H9 (cell line): Measurements from ENCODE around the gene MEMO1. TPM values are rescaled to one million over a fixed set of nuclear protein-coding genes. Genes with fewer than 3 reads are reported as not detected.

Experiments used
- DNase-seq: peaks from one replicate; pipeline ENCODE4 v3.0.0-alpha.2; 2017
- H2AFZ ChIP-seq: one replicate; pipeline ENCODE4 v1.6.1; 2013; ENCODE audit warnings: mild to moderate bottlenecking, low read length, control low read depth, moderate library complexity
- H2AK5ac ChIP-seq: 2 replicates; pipeline ENCODE4 v1.6.1; 2013; ENCODE audit warnings: low read length, control low read depth, mixed read lengths; ENCODE audit not compliant: insufficient read length
- H2BK120ac ChIP-seq: one replicate; pipeline ENCODE4 v1.6.1; 2013; ENCODE audit warnings: low read depth, mild to moderate bottlenecking, low read length, control low read depth, inconsistent platforms; ENCODE audit not compliant: poor library complexity, severe bottlenecking
- H2BK12ac ChIP-seq: 2 replicates; pipeline ENCODE4 v1.6.1; 2013; ENCODE audit warnings: low read length, control low read depth, mixed read lengths, low read depth; ENCODE audit not compliant: insufficient read length
- H2BK15ac ChIP-seq: 2 replicates; pipeline ENCODE4 v1.6.1; 2013; ENCODE audit warnings: low read depth, low read length, control low read depth
- H2BK20ac ChIP-seq: one replicate; pipeline ENCODE4 v1.6.1; 2013; ENCODE audit warnings: low read depth, mild to moderate bottlenecking, low read length, control low read depth, inconsistent platforms; ENCODE audit not compliant: poor library complexity, severe bottlenecking
- H2BK5ac ChIP-seq: 2 replicates; pipeline ENCODE4 v1.6.1; 2013; ENCODE audit warnings: low read length, control low read depth, mixed read lengths; ENCODE audit not compliant: insufficient read length
- H3K14ac ChIP-seq: 2 replicates; pipeline ENCODE4 v1.6.1; 2013; ENCODE audit warnings: low read length, control low read depth; ENCODE audit not compliant: insufficient read depth
- H3K18ac ChIP-seq: 2 replicates; pipeline ENCODE4 v1.6.1; 2013; ENCODE audit warnings: low read depth, mild to moderate bottlenecking, mixed read lengths, low read length, control low read depth; ENCODE audit not compliant: insufficient read length
- H3K23ac ChIP-seq: 2 replicates; pipeline ENCODE4 v1.6.1; 2013; ENCODE audit warnings: low read length, control low read depth, mixed read lengths, low read depth; ENCODE audit not compliant: insufficient read length
- H3K23me2 ChIP-seq: 2 replicates; pipeline ENCODE4 v1.6.1; 2013; ENCODE audit warnings: low read depth, mild to moderate bottlenecking, mixed read lengths, low read length, control low read depth; ENCODE audit not compliant: insufficient read length, poor library complexity, severe bottlenecking
- H3K27ac ChIP-seq: 2 replicates; pipeline ENCODE4 v1.5.1; 2013; ENCODE audit warnings: low read length, control low read depth, mixed read lengths, low read depth; ENCODE audit not compliant: insufficient read length
- H3K27me3 ChIP-seq: 2 replicates; pipeline ENCODE4 v1.6.1; 2013; ENCODE audit warnings: low read length, control low read depth, inconsistent platforms; ENCODE audit not compliant: insufficient read depth
- H3K4ac ChIP-seq: 2 replicates; pipeline ENCODE4 v1.6.1; 2013; ENCODE audit warnings: low read depth, mild to moderate bottlenecking, control low read depth, inconsistent platforms, low read length, moderate library complexity
- H3K4me1 ChIP-seq: 2 replicates; pipeline ENCODE4 v1.6.1; 2013; ENCODE audit warnings: low read length, control low read depth, inconsistent platforms; ENCODE audit not compliant: insufficient read depth
- H3K4me2 ChIP-seq: 2 replicates; pipeline ENCODE4 v1.6.1; 2013; ENCODE audit warnings: low read length, control low read depth, mixed read lengths; ENCODE audit not compliant: insufficient read length, insufficient read depth
- H3K56ac ChIP-seq: 2 replicates; pipeline ENCODE4 v1.6.1; 2013; ENCODE audit warnings: low read depth, mild to moderate bottlenecking, mixed read lengths, low read length, control low read depth; ENCODE audit not compliant: insufficient read length
- H3K79me1 ChIP-seq: 2 replicates; pipeline ENCODE4 v1.6.1; 2013; ENCODE audit warnings: low read depth, mild to moderate bottlenecking, moderate library complexity, low read length, control low read depth, inconsistent platforms; ENCODE audit not compliant: insufficient read depth, poor library complexity, severe bottlenecking
- H3K79me2 ChIP-seq: 2 replicates; pipeline ENCODE4 v1.6.1; 2013; ENCODE audit warnings: low read length, control low read depth, inconsistent platforms; ENCODE audit not compliant: insufficient read depth
- H3K9ac ChIP-seq: 2 replicates; pipeline ENCODE4 v1.6.1; 2013; ENCODE audit warnings: low read length, control low read depth, mixed read lengths; ENCODE audit not compliant: insufficient read length; ENCODE audit errors: extremely low read depth
- H3K9me3 ChIP-seq: one replicate; pipeline ENCODE4 v1.6.1; 2013; ENCODE audit warnings: low read depth, low read length, inconsistent platforms; ENCODE audit not compliant: control insufficient read depth
- H3T11ph ChIP-seq: one replicate; pipeline ENCODE4 v1.6.1; 2013; ENCODE audit warnings: mild to moderate bottlenecking, low read length, control low read depth, inconsistent platforms
- H4K20me1 ChIP-seq: one replicate; pipeline ENCODE4 v1.6.1; 2013; ENCODE audit not compliant: control insufficient read depth, insufficient read length, insufficient read depth
- H4K5ac ChIP-seq: 2 replicates; pipeline ENCODE4 v1.6.1; 2013; ENCODE audit warnings: low read depth, mild to moderate bottlenecking, mixed read lengths, low read length, control low read depth; ENCODE audit not compliant: insufficient read length
- H4K8ac ChIP-seq: replicated peaks from 2 replicates; pipeline ENCODE4 v1.6.1; 2013; ENCODE audit warnings: low read length, control low read depth, mixed read lengths, low read depth; ENCODE audit not compliant: insufficient read length
- H4K91ac ChIP-seq: 2 replicates; pipeline ENCODE4 v1.6.1; 2013; ENCODE audit warnings: low read depth, mild to moderate bottlenecking, moderate library complexity, mixed read lengths, low read length, control low read depth; ENCODE audit not compliant: insufficient read length
- H3K27ac Mint-ChIP-seq, 3 experiments: 2 replicates in 2 of 3; 3 replicates in 1 of 3; pipeline ENCODE4 v1.8.0; 2020 to 2021; ENCODE audit warnings: mixed read lengths in 3 of 3, mild to moderate bottlenecking in 1 of 3, moderate library complexity in 1 of 3
- H3K27me3 Mint-ChIP-seq: 2 replicates; pipeline ENCODE4 v1.8.0; 2021; ENCODE audit warnings: low read depth, mild to moderate bottlenecking, moderate library complexity, mixed read lengths
- H3K36me3 Mint-ChIP-seq, 3 experiments: 2 replicates in 2 of 3; 3 replicates in 1 of 3; pipeline ENCODE4 v1.8.0; 2020 to 2021; ENCODE audit warnings: low read depth in 3 of 3, mixed read lengths in 3 of 3; ENCODE audit not compliant: insufficient read depth in 1 of 3
- H3K4me1 Mint-ChIP-seq, 2 experiments: 2 replicates each; pipeline ENCODE4 v1.8.0; 2020; ENCODE audit warnings: mixed read lengths in 2 of 2
- H3K4me3 Mint-ChIP-seq, 2 experiments: 2 replicates in 1 of 2; 3 replicates in 1 of 2; pipeline ENCODE4 v1.8.0; 2020 to 2021; ENCODE audit warnings: mild to moderate bottlenecking in 2 of 2, mixed read lengths in 2 of 2, moderate library complexity in 1 of 2
- H3K9me3 Mint-ChIP-seq, 2 experiments: 2 replicates in 1 of 2; 3 replicates in 1 of 2; pipeline ENCODE4 v1.8.0; 2020; ENCODE audit warnings: mild to moderate bottlenecking in 2 of 2, mixed read lengths in 2 of 2, moderate library complexity in 1 of 2
- whole genome bisulfite sequencing: extraction: QIAGEN DNeasy Blood & Tissue Kit; methylation state at CpG from one replicate; pipeline ENCODE4 v1.1.7; 2013; ENCODE audit warnings: missing lambda C conversion rate, low lambda C conversion rate, mixed read lengths; ENCODE audit not compliant: insufficient read length; ENCODE audit errors: extremely low coverage; 5-methylcytosine and 5-hydroxymethylcytosine counted together
- total RNA-seq: library from RNA; stranded (reverse); gene quantifications from 2 replicates; pipeline ENCODE4 v1.2.1, GENCODE V29; 2021
- TF ChIP-seq, protein P1 (sequence below): fragments of 200-600 bp; sonication (generic); conservative IDR thresholded peaks from 3 replicates; pipeline ENCODE4 v1.8.0; 2021; ENCODE audit warnings: antibody characterized with exemption, mild to moderate bottlenecking

Gene MEMO1
- total RNA-seq, 1 experiment from 2014 or later: 49.4 TPM

DNA sequence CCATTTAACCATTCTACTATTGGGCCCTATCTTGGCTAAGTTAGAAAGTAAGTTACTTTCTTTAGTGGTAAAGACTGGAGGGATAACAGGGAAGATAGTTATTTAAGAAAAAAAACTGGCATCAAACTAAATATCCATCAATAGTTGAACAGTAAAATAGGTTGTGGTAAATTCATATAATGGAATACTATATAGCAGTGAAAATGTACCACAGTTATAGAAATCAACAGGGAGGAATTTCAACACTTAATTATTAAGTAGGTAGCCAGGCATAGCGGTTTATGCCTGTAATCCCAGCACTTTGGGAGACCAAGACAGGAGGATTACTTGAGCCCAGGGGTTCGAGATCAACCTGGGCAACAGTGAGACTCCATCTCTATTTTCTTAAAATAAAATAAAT, 49.5 kb upstream of the MEMO1 start:
- H4K20me1 ChIP-seq: no peaks in the 10 kb centered on the region
- no peaks in the 10 kb centered on the region for H3K27me3 ChIP-seq
- no peaks in the 10 kb centered on the region for H3K79me2 ChIP-seq
- peaks cover 3% of the 10 kb centered on the region for H3K23me2 ChIP-seq
- H3K4me2 ChIP-seq: no peak overlapping the region
- H3K9me3 Mint-ChIP-seq: no peaks in the 10 kb centered on the region
- no peak overlapping the region for H3K23ac ChIP-seq
- H3K9me3 ChIP-seq: no peaks in the 10 kb centered on the region
- H3K4me3 Mint-ChIP-seq: no peak overlapping the region
- no peaks in the 10 kb centered on the region for H3K27me3 Mint-ChIP-seq
- DNase-seq: no peak
- TF ChIP-seq, protein P1, sequence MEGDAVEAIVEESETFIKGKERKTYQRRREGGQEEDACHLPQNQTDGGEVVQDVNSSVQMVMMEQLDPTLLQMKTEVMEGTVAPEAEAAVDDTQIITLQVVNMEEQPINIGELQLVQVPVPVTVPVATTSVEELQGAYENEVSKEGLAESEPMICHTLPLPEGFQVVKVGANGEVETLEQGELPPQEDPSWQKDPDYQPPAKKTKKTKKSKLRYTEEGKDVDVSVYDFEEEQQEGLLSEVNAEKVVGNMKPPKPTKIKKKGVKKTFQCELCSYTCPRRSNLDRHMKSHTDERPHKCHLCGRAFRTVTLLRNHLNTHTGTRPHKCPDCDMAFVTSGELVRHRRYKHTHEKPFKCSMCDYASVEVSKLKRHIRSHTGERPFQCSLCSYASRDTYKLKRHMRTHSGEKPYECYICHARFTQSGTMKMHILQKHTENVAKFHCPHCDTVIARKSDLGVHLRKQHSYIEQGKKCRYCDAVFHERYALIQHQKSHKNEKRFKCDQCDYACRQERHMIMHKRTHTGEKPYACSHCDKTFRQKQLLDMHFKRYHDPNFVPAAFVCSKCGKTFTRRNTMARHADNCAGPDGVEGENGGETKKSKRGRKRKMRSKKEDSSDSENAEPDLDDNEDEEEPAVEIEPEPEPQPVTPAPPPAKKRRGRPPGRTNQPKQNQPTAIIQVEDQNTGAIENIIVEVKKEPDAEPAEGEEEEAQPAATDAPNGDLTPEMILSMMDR: no peak
- H3K27ac Mint-ChIP-seq: no peak overlapping the region
- no peak overlapping the region for H2BK5ac ChIP-seq
- H3K56ac ChIP-seq: no peak overlapping the region
- H2AK5ac ChIP-seq: no peak overlapping the region
- H3K4me1 ChIP-seq: no peaks in the 10 kb centered on the region
- peaks cover 11 to 13% of the 10 kb centered on the region in 2 experiments for H3K4me1 Mint-ChIP-seq
- H2AFZ ChIP-seq: no peak overlapping the region
- H4K5ac ChIP-seq: no peak overlapping the region
- H3T11ph ChIP-seq: no peak overlapping the region
- no peaks in the 10 kb centered on the region for H3K79me1 ChIP-seq
- H3K18ac ChIP-seq: no peak overlapping the region
- no peak overlapping the region for H3K9ac ChIP-seq
- H2BK15ac ChIP-seq: no peak overlapping the region
- H4K91ac ChIP-seq: no peak overlapping the region
- H3K14ac ChIP-seq: no peak overlapping the region
- H4K8ac ChIP-seq: no peak overlapping the region
- no peak overlapping the region for H2BK12ac ChIP-seq
- H2BK120ac ChIP-seq: no peak overlapping the region
- no peaks in the 10 kb centered on the region for H3K36me3 Mint-ChIP-seq
- no peak overlapping the region for H3K27ac ChIP-seq
- WGBS: no CpG with 5 or more reads among the region's 2 CpGs
- H2BK20ac ChIP-seq: no peak overlapping the region
- H3K4ac ChIP-seq: no peak overlapping the region
